ENCODE measurements around the gene IL1RAPL2.
"Not testable (repeated sequence)": the region's sequence is repeated elsewhere in the genome, so short reads cannot be mapped to it uniquely, and the experiment has no call there.

Gene IL1RAPL2

DNA sequence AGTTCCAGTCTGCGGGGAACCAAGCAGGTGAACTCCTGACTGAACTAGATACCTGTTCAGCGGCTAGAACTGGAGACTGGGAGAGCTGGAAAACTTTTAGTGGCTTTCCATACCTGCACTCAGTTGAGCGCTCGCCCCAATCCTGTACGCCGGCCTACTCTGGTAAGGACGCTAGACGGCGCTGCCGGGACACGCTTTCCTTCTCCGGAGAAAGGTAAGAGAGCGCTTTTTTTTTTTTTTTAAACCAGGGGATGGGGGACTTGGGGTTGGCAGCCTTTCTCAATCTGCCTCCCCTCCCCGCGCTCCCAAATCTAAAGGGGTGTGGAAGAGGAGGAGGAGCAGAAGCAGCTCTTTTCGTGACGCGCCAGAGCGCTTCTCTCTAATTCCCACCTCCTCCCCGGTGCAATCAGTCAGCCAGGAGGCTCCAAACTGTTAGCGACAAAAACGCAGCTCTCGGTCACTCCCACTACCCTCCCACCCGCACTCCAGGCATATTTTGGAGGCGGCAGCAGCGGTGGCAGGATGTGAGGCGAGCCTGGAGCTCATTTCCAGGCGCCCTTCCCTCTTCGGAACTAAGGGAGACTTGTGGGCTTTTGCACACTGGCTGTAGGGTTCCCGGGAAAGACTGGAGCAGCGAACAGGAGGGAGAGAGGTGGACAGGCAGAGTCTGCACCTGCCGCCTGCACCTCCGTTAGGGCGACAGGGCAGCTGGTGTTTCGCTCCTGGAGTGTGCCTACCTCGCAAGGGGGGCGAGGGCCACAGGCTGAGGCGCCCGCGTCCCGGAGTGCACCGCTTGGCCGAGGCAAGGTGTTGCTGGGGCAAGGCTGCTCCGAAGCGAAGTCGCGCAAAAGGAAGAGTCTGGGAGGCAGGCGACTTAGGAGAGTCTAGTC, at the start of gene IL1RAPL2:
TSS of gene IL1RAPL2 (plus strand) at position 409 of the 890 bp plus-strand sequence.
- no peak for DNase-seq

DNA sequence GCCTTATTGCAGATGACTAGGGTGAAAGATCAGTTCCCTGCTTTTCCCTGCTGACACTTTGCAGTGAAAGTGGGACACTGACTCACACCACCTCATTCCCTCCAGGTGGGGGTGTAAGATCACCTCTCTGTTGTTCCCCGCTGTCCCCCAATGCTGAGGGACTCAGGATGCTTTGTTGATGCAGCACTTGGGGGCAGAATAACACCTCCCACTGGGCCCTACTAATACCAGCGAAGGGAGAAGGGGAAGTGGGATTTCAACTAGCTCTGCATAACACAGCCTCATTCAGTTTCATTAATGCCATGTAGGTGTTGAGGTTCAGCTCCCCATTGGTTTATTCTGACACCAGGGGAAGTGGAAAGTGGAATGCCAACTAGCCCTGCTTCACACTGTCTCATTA, 43.6 kb upstream of the IL1RAPL2 start:
- no peak for DNase-seq

DNA sequence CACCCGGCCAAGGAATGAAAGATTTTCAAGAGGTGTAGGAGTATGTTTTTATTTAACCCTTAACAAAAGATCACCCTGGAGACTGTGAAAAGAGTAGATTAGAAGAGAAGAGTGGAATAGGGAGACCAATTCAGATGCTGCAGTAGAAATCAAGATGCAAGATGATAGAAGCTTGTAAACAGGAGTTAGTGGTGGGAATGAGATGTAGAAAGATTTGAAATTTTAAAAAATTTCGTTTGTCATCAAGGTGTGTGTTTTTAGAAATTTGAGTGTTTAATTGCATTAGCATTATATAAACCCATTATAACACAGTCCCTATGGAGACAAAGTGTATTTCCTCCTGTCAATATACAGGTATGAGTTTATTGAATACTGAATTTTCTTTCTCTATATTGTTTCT, 42.1 kb upstream of the IL1RAPL2 start:
- no peak for DNase-seq

DNA sequence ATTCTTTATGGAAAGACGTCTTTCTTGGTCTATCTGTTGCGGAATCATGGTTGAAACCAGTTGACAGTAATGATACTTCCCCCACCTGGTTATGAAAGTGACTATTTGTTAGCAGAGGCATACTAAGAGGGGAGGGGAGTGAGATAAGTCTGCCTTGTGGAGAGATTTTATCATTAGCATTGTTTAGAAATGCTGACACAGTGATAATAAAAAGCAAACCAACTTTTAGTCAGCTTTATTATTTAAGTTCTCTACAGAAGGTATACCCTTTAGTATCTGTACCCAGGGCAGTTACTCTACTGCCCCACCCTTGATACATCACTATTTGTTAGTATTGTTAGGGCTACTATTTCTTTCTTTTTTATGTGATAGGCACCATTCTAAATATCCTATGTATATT, 26.9 kb upstream of the IL1RAPL2 start:
- no peak for DNase-seq

DNA sequence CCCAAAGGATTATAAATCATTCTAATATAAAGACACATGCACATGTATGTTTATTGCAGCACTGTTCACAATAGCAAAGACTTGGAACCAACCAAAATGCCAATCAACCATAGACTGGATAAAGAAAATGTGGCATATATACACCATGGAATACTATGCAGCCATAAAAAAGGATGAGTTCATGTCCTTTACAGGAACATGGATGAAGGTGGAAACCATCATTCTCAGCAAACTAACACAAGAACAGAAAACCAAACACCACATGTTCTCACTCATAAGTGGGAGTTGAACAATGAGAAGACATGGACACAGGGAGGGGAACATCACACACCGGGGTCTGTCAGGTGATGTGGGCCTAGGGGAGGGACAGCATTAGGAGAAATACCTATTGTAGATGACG, 23.6 kb upstream of the IL1RAPL2 start:
- not testable (repeated sequence) for DNase-seq

DNA sequence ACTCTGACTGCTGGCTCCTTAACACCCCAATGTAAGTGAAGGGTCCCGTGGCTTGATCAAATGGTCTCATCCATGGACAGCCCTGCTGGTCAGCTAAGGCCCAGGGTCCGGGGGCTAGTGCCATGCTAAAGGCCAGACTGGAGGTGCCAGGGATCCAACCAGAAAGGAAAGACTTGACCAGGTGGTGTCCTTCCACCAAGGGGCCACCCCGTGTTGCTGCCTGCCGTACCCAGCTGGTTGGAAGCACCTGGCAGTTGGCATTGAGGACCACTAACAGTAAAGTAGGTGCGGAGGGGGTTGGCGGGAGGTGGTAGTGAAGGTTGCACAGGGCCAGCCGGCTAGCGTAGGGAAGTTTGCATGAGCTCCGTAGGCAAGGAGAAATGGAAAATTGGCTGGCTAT, 1.7 kb upstream of the IL1RAPL2 start:
- no peak for DNase-seq

DNA sequence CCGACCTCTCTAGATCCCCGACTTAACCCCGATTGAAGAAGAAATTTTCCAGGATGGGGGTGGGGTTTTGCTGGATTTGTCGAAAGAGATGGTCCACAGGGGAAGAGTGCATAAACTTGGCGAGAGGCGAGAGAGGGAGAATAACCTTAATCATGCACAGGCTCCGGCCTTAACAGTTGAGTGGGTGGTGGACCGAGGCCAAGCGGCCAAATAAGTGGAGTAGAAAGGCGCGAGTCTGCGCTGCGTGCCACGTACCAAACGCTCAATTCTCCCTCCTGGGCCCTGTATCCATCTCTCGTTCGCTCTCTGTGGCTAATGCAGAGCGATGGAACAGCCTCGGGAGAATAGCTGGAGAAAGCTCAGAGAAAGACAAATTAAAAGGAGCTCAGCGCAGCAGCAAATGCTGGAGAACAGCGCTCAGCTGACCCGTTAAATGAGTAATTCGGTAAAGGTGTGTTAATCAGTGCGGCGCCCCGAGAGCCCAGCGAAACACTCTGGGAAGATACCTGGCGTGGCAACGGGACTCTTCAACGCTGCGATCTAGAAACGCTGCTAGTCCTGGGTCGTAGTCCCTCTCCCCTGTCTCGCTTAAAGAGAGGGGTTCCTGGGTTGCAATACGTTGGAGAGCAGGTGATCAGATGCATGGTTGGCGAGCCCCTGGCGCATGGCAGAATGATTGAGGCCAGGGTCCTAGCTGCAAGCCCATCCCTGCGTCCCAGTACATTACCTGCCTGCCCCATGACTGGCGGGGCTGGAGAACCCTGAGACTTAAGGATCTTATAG, 887 bp upstream of the IL1RAPL2 start:
- DNase-seq = no peak

DNA sequence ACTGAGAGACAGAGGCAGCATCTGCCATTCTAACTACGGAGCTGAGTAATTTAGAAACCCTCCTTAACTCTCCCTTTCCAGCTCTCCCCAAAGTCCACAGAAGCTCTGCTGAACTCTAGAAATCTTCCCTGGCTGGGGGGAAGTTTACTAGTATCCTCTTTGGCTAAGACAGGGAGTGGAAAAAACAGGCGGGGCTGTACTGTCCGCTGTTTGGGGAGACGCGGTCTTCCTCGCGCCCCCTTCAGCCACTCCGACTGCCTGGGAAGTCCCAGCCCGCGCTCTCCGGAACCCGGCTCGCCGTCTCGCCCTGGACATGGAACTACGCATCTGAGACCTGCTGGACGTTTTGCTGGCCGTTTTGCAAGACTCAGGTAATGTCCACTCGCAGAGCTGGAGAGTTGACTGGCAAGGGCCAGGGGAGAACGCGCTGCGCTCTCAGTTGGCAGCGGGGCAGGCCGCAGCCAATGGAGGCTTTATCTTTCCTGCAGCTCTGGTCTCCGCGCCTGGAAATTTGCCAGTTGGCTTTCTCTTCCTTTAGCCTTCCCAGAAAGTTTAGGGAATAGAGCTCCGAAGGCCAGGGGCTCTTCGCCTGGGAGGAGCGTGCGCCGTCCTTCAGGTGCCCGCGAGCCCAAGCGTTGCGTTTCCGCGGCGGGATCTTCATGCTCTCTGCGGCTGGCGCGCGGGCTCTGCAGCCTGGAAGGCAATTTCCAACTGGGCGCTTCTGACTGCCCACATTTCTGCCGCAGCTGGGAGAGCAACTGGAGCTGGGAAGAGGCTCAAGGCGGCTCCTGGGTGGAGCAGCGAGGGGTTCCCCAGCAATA, 892 bp downstream of the IL1RAPL2 start:
- DNase-seq = no peak

DNA sequence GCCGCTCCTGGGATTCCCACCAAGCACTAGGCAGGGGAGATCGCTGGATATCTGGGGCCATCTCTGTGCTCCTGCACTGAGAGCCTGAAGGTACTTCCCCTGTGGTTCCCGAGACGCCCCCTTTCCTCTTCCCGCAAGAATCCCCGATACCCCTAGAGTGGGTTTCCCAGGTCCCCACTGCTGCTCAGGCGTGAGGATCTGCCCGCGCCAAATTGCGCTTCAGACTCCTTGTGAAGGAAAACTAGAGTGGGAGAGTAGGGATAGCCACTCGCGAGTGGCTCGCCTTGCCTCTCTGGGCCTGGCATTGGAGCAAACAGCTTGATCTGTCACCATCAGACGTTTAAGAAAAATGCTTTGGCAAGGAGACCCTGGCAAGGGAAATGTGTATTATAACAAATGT, 1.5 kb downstream of the IL1RAPL2 start:
- DNase-seq = no peak

DNA sequence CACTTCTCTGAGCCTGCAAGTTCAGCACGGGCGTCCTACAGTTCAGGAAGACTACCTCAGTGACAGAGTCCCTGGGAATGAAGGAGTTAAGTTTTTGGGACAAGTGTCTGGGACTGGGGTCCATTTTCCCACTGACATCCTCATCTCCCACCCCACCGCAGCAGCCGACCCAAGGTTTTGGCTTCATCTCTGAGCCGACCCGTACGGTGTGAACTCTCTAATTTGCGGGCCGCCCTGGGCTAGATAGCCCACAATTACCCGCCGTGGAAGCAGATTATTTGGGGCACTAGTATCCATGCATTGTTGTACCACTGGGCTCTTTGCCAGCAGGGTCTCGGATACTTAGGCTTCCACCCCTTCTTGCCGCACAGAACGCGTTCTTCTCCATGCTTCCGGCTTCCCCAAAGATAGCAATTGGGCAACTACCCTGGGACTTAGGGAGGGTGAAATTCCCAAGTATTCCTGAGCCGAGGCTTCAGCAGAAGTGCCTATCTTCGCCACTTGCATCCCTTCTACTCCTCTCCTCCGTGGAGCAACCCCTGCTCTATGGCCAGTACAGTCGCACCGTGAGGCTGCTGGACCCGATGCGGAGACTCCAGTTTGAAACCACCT, 2.4 kb downstream of the IL1RAPL2 start:
- no peak for DNase-seq

DNA sequence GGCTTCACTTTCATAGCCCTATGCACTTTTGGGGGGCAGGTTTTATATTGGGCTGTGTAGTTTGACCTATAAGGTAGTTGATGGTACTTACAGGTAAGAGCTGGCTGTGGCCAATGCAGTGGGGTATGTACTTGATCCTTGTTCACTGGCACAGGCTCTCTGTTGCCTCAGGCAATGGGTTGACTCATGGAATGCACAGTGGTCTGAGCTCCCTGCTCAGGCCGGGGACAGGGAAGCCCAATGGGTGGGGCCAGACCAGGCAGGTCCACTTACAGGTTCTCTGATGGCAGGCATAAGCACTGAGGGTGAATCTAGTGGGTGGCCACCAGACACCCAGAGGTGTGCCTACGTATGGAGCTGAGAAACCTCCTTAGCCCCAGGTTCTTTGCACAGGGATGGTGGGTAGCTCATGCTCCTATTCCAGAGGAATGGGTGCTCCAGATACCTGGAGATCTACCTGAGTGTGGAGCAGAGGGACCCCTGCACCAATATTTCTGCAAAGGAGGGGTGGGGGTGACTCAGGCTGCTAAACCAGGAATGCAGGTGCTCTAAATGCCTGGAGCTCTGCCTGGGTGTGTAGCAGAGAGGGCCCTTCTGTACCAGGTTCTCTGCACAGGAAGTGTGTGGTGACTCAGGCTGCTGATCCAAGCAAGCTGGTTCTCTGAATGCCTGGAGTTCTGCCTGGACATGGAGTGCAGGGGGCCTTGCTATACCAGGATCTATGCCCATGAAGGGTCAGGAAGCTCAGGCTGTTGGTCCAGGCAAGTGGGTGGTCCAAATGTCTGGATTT, 52.3 kb downstream of the IL1RAPL2 start:
- DNase-seq = no peak

DNA sequence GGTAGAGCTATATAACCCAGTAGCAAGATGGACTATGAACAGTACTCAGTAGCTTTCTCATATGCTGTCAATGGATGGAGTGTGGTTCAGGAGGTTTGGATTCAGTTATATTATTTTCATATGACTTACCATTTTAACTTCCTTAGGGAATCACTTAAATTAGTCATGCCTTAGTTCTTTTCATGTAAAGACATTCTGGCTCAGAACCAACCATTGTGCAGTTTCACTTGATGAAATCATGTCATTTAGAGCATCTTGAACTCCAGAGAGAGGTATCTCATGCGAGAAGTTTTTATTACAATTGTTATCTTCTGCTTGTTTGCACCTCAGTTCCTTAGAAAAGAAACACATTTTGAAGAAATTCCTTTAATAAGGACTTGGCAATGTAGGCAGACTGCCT, 55.8 kb downstream of the IL1RAPL2 start:
- no peak for DNase-seq

DNA sequence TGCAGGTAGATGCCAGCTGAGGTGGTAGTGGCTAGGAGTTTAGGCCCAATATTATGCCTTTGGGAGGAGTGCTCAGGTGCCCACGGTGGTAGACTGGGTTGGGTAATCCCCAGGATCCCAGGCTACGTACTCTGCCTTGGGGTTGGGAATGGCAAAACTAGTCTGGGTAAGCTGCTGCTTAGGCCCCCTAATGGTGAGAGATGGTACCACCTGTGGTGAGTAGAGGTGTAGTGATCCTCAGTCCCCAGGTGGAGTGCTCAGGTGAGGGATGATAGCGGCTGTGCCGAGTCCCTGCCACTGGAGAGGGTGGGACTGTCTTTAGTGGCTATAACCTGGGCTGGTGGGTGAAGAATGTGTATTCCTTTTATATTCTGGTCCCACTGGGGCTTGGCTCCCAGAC, 75.2 kb downstream of the IL1RAPL2 start:
- no peak for DNase-seq

DNA sequence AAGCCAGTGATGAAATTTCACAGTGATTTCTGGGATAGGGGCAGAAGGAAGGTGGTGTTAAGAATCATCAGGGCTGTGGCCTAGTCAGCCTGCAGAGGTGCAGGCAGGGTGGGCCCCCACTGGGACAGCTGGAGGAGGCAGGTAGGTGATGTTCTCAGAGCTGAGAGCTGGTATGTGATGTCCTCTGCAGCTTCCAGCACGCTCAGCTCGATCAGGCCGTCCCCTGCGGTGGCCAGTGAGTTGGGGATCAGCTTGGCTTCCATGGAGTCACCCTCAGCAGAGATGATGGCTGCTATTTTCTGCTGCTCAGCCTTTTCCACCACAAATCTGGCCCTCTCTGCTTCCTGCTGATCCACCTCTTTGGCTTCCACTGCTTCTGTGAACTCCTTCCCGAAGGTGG, 81.1 kb downstream of the IL1RAPL2 start:
- DNase-seq = no peak

DNA sequence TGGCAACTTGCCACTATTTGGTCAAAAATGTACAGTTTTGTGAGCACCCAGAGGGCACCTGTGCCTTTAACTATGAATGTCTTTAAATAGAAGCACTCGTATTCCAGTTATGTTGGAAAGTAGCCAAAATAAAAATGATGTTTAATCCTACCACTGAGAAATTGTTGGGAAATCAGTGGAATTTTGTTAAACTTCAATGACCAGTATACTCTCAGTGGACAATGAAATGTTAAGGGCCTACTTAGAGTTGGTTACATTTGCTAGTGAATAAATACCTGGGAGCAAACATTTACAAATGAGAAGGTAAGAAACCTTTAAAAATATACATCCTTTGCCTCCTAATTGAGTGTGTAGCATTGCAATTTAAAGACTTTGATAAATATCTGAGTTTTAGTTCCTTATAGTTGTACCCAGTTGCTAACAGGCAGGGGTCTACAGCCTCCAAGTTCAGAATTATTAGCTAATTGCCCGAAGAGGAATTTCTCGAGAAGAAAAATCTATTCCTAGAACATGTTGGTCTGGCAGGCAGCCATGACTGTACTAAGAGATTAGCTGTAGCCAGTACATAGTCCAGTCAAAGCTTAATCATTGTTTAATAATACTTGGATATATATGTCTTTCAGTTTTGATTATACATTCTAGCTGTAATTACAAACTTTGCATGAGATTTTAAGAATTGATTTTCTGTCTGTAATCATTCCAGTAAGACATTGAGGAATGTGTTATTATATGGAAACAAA, 93.2 kb downstream of the IL1RAPL2 start:
- no peak for DNase-seq

DNA sequence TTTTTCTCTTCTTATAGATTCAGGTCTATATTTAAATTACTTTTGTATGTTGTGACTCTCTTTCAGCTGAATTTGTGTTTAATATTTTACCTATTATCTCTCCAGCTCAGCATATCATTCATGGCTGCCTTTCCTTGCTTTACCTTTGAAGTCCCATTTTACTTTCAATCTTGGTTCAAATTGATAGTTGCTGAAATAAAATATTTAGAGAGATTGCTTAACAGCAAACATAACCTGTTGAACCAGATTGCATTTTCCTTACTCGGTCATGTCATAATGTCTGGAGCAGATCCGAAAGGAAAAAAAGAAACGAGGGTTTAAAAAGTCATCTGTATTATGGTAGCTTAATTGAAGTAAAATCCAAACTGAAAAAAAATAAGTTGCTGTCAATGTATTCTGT, 94.1 kb downstream of the IL1RAPL2 start:
- DNase-seq = no peak

DNA sequence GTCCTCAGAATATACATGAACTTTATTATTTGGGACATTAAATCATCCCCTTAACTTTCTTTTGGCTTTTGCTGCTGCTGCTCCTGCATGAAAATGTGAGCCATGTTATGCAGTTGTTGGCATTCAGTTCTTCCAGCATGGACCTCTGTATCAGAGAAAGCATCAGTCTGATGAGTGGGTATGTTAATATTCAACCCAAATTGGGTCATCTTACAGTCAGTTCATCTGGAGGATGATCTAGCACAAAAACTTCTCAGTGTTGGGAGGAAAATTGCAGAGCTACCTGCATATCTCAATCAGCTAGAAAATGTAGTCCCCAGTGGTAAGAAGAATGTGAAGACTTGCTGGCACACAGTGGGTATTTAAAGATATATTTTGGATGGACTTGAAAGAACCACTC, 96.7 kb downstream of the IL1RAPL2 start:
- DNase-seq = no peak

DNA sequence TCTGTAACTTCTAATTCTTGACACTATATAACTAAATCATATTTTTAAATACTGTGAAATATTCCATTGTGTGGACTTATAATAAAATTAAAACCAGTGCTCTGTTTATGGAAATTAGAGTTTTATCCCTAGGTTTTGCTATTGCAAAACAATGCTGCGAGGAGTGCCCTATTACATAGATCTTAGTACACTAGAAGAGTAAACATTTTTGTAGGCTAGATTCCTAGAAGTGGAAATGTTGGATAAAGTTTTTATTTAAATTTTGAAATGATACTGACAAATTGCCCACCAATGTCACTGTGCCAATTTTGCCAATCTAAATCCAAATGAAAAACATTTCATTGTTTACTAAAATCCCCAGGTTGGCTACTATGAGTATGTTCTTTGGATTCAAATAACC, 99.7 kb downstream of the IL1RAPL2 start:
- no peak for DNase-seq

DNA sequence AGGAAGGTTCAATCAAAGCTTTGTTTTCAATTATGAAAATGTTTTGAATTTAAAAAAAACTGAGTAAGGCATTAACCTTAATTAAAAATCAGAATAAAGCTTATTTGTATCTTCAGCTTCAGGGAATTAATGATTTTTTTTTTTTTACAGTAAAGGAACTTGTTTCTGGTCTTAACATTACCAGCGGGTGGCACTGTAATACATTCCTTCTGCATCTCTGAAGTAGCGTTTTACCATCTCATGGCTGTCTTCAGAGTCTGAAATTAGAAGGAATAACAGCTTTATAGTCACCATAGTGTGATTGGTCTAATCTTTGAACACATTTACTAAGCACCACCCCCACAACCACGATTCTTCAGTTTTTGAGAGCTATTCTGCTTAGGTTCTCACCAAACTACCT, 102.6 kb downstream of the IL1RAPL2 start:
- DNase-seq = no peak

DNA sequence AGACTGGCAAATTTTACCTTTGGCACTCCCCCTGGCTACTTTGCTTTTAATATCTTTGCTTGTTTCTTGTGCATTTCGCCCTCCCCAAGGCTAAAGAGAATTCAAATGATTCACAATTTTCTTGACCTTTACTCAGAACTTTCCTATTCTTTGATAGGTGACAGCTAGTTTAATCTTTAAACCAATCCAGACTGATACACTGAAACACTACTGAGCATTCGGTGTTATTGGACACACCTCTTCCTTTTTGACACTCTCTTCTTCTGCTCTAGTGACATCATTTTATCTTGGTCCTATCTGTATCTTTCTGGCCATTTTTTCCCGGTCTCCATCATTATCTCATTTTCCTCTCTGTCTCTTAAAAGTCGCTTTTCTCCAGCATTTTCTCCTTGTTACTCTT, 103.1 kb downstream of the IL1RAPL2 start:
- no peak for DNase-seq

DNA sequence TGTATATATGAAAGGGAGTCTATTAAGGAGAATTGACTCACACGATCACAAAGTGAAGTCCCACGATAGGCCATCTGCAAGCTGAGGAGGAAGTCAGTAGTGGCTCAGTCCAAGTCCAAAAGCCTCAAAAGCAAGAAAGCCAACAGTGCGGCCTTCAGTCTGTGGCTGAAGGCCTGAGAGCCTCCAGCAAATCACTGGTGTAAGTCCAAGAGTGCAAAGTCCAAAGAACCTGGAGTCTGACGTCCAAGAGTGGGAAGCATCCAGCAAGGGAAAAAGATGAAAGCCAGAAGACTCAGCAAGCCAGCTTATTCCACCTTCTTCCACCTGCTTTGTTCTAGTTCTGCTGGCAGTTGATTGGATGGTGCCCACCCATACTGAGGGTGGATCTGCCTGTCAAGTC, 104.1 kb downstream of the IL1RAPL2 start:
- DNase-seq = no peak

Measured in NCI-H1092 (cell line).